ENCODE results near the gene BABAM2.

The BABAM2 gene

GRCh38 chr2:28344756-28345373 lies 454.3 kb downstream of the BABAM2 start:
- no peak for DNase-seq (ENCODE audit: low read depth in 3 of 3)

- DNase-seq (ENCODE audit: low read depth in 3 of 3): no peak
Observed at GRCh38 chr2:28345619-28346018, 455.1 kb downstream of the BABAM2 start.

GRCh38 chr2:28346587-28346986 lies 456.1 kb downstream of the BABAM2 start:
- DNase-seq (ENCODE audit: low read depth in 3 of 3): no peak

GRCh38 chr2:28347193-28347592 lies 456.7 kb downstream of the BABAM2 start:
- no peak for DNase-seq (ENCODE audit: low read depth in 3 of 3)

GRCh38 chr2:28347596-28347995 lies 457.1 kb downstream of the BABAM2 start:
- DNase-seq (ENCODE audit: low read depth in 3 of 3): no peak

- no peak for DNase-seq (ENCODE audit: low read depth in 3 of 3)
Observed at GRCh38 chr2:28348149-28348567, 457.6 kb downstream of the BABAM2 start.

- DNase-seq (ENCODE audit: low read depth in 3 of 3): no peak
Observed at GRCh38 chr2:28348921-28349320, 458.4 kb downstream of the BABAM2 start.

- DNase-seq (ENCODE audit: low read depth in 3 of 3): no peak
Observed at GRCh38 chr2:28349546-28350165, 459.1 kb downstream of the BABAM2 start.

GRCh38 chr2:28350196-28350595 lies 459.7 kb downstream of the BABAM2 start:
- DNase-seq (ENCODE audit: low read depth in 3 of 3): no peak

- DNase-seq (ENCODE audit: low read depth in 3 of 3): no peak
Observed at GRCh38 chr2:28350791-28351285, 460.3 kb downstream of the BABAM2 start.

- no peak for DNase-seq (ENCODE audit: low read depth in 3 of 3)
Observed at GRCh38 chr2:28351621-28352020, 461.1 kb downstream of the BABAM2 start.

- DNase-seq (ENCODE audit: low read depth in 3 of 3): no peak
Observed at GRCh38 chr2:28352104-28352503, 461.6 kb downstream of the BABAM2 start.

GRCh38 chr2:28352610-28353195 lies 462.2 kb downstream of the BABAM2 start:
- DNase-seq (ENCODE audit: low read depth in 3 of 3): no peak

- no peak for DNase-seq (ENCODE audit: low read depth in 3 of 3)
Observed at GRCh38 chr2:28354920-28355520, 464.5 kb downstream of the BABAM2 start.

GRCh38 chr2:28355521-28356094 lies 465.1 kb downstream of the BABAM2 start:
- DNase-seq (ENCODE audit: low read depth in 3 of 3): no peak

- DNase-seq (ENCODE audit: low read depth in 3 of 3): no peak
Observed at GRCh38 chr2:28356095-28356911, 465.8 kb downstream of the BABAM2 start.

GRCh38 chr2:28357055-28357454 lies 466.5 kb downstream of the BABAM2 start:
- no peak for DNase-seq (ENCODE audit: low read depth in 3 of 3)

GRCh38 chr2:28357948-28358667 lies 467.6 kb downstream of the BABAM2 start:
- DNase-seq (ENCODE audit: low read depth in 3 of 3): no peak

- no peak for DNase-seq (ENCODE audit: low read depth in 3 of 3)
Observed at GRCh38 chr2:28358668-28359201, 468.2 kb downstream of the BABAM2 start.

GRCh38 chr2:28359222-28360057 lies 468.9 kb downstream of the BABAM2 start:
- peak; percentile 64 to 72 (median 71) for DNase-seq (ENCODE audit: low read depth in 3 of 3)

Measured in stimulated activated CD4-positive, alpha-beta T cell treated with anti-CD3 and anti-CD28 coated beads, TNF-alpha, amount 100 ng/mL, for 48 hours (primary cell).